Measurements from ENCODE around the gene NRG2. TPM values are rescaled to one million over a fixed set of nuclear protein-coding genes. Genes with fewer than 3 reads are reported as not detected.

Gene NRG2
- total RNA-seq, 2 experiments from 2014 or later: 0.11 TPM; not detected in 1

DNA sequence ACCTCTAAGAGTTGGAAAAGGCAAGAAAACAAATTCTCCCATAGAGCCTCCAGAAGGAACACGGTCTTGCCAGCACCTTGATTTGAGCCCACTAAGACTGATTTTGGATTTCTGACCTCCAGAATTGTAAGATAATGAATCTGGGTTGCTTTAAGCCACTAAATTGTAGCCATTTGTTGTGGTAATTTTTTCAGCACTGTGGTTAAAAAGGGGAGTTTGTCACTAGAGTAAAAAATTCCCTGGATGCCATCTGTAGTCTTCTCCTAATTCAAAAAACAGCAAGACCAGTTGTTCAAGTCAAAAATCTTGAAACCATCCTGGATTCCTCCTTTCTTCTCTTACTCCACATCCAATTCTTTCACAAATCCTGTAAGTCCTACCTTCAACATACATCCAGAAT, 39.6 kb downstream of the NRG2 start:
- CTCF ChIA-PET: interaction anchor here (1.5 kb wide), 1 partner anchor 35 kb away, joined by 3 read pairs; no protein-coding TSS in a partner anchor
- no peak for ATAC-seq
- DNase-seq: no peak
- Mint-ChIP-seq H3K4me3 (no peak overlapping the region), H3K9me3 (no peaks in the 10 kb centered on the region), H3K4me1 (ENCODE audit: low read depth) (no peaks in the 10 kb centered on the region), H3K27me3 (peaks cover 25% of the 10 kb centered on the region), H3K36me3 (ENCODE audit: low read depth) (no peaks in the 10 kb centered on the region), H3K27ac (no peak overlapping the region)
- intact Hi-C loops (cut with micrococcal nuclease): no loop called here
- POLR2A ChIA-PET: no interaction called here
- no peak for TF ChIP-seq CTCF (IDR thresholded peaks at IDR 0.05)

DNA sequence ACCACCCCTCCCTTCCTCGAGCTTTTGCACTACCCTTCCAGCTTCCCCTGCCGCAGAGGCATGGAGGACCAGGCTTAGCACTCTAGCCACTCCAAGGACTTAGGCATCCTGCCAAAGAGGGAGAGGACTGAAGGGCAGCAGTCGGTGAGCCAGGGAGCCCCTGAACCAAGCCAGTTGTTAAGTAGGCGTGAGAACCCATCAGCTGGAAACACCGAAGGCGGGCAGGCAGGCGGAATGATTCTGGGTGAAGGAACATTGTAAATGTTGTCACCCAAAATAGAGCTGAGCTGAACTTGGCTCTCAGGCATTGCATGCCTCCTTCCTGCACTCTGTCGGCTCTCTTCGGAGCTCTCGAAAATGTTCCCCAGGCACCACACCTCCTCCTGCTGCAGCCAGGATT, 42.8 kb downstream of the NRG2 start:
- Mint-ChIP-seq H3K4me1 (ENCODE audit: low read depth) (no peaks in the 10 kb centered on the region), H3K9me3 (no peaks in the 10 kb centered on the region), H3K4me3 (no peak overlapping the region), H3K36me3 (ENCODE audit: low read depth) (no peaks in the 10 kb centered on the region), H3K27me3 (peaks cover 29% of the 10 kb centered on the region), H3K27ac (no peak overlapping the region)
- TF ChIP-seq CTCF (IDR thresholded peaks at IDR 0.05): no peak
- intact Hi-C loops (cut with micrococcal nuclease): no loop called here
- DNase-seq: no peak
- POLR2A ChIA-PET: no interaction called here
- ATAC-seq: no peak
- CTCF ChIA-PET: interaction anchor here (0.8 to 3.5 kb wide), 2 partner anchors 29 to 32 kb away, joined by 3 to 18 read pairs; no protein-coding TSS in a partner anchor

DNA sequence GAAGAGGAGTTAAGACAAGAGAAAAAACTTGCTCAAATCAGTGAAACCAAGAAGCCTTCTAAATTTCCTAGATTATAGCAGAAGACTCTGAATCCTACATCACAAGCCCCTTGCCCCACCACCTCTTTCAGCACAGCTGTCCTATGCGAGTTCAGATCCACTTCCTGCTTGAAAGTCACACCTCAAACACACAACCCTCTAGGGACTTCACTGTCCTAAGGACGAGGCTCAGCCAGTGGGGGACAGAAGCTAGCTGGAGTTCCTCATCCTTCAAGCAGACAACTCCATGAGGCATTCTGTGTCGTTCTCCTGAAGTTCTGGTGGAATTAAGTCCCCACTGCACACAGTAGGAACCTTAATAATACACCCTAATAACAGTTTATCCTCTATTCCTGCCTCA, 44.3 kb downstream of the NRG2 start:
- H3K4me1 Mint-ChIP-seq (ENCODE audit: low read depth): no peaks in the 10 kb centered on the region
- no peak overlapping the region for H3K4me3 Mint-ChIP-seq
- DNase-seq: no peak
- ChIA-PET CTCF (interaction anchor here (0.7 to 3.5 kb wide), 2 partner anchors 13 to 30 kb away, joined by 3 to 18 read pairs; no protein-coding TSS in a partner anchor), POLR2A (no interaction called here)
- H3K36me3 Mint-ChIP-seq (ENCODE audit: low read depth): no peaks in the 10 kb centered on the region
- intact Hi-C loops (cut with micrococcal nuclease): no loop called here
- H3K27ac Mint-ChIP-seq: no peak overlapping the region
- H3K27me3 Mint-ChIP-seq: peaks cover 27% of the 10 kb centered on the region
- no peaks in the 10 kb centered on the region for H3K9me3 Mint-ChIP-seq
- no peak for TF ChIP-seq CTCF (IDR thresholded peaks at IDR 0.05)
- ATAC-seq: no peak

- ChIA-PET POLR2A (interaction anchor here (0.6 kb wide), 1 partner anchor 362 kb away, joined by 3 read pairs; no protein-coding TSS in a partner anchor), CTCF (interaction anchor here (1.6 kb wide), 1 partner anchor 28 kb away, joined by 7 read pairs; no protein-coding TSS in a partner anchor)
- H3K9me3 Mint-ChIP-seq: no peaks in the 10 kb centered on the region
- H3K4me1 Mint-ChIP-seq (ENCODE audit: low read depth): no peaks in the 10 kb centered on the region
- no peak for TF ChIP-seq CTCF (IDR thresholded peaks at IDR 0.05)
- H3K27ac Mint-ChIP-seq: no peak overlapping the region
- intact Hi-C loops (cut with micrococcal nuclease): no loop called here
- no peak for DNase-seq
- H3K4me3 Mint-ChIP-seq: no peak overlapping the region
- no peak for ATAC-seq
- no peaks in the 10 kb centered on the region for H3K36me3 Mint-ChIP-seq (ENCODE audit: low read depth)
- peaks cover 26% of the 10 kb centered on the region for H3K27me3 Mint-ChIP-seq
These were observed 45.8 kb downstream of the NRG2 start for GRCh38 chr5:139997276-139997675.

- ATAC-seq: no peak
- H3K27ac Mint-ChIP-seq: no peak overlapping the region
These were observed 47.2 kb downstream of the NRG2 start for GRCh38 chr5:139995929-139996328.

More at GRCh38 chr5:139995929-139996328, 47.2 kb downstream of the NRG2 start:
- DNase-seq: no peak
- H3K9me3 Mint-ChIP-seq: no peaks in the 10 kb centered on the region
- no peak for TF ChIP-seq CTCF (IDR thresholded peaks at IDR 0.05)
- CTCF ChIA-PET: no interaction called here
- intact Hi-C loops (cut with micrococcal nuclease): no loop called here
- no peaks in the 10 kb centered on the region for H3K4me1 Mint-ChIP-seq (ENCODE audit: low read depth)
- peaks cover 24% of the 10 kb centered on the region for H3K27me3 Mint-ChIP-seq
- H3K36me3 Mint-ChIP-seq (ENCODE audit: low read depth): no peaks in the 10 kb centered on the region
- POLR2A ChIA-PET: no interaction called here
- H3K4me3 Mint-ChIP-seq: no peak overlapping the region

All from activated CD8-positive, alpha-beta T cell treated with anti-CD3 and anti-CD28 coated beads for 36 hours (primary cell).